ACC112 (cell line): ENCODE data around the gene ZNF48.

ENCODE experiments used
- H2AFZ ChIP-seq: fragments of 200-600 bp; sonication (generic); one replicate; pipeline ENCODE4 v1.6.0; 2017; ENCODE audit warnings: antibody characterized with exemption, low read length; ENCODE audit not compliant: unreplicated experiment
- H3K27ac ChIP-seq: fragments of 200-600 bp; sonication (generic); 2 replicates; pipeline ENCODE4 v1.5.1; 2014; ENCODE audit warnings: low read depth, mild to moderate bottlenecking, antibody characterized with exemption, low read length, moderate library complexity
- H3K27me3 ChIP-seq: fragments of 200-600 bp; sonication (generic); 2 replicates; pipeline ENCODE4 v1.6.1; 2014; ENCODE audit warnings: mild to moderate bottlenecking, antibody characterized with exemption, low read length, moderate library complexity, mixed read lengths; ENCODE audit not compliant: insufficient read depth
- H3K36me3 ChIP-seq: fragments of 200-600 bp; sonication (generic); 2 replicates; pipeline ENCODE4 v1.6.1; 2016; ENCODE audit warnings: mild to moderate bottlenecking, antibody characterized with exemption, low read length, moderate library complexity, mixed read lengths; ENCODE audit not compliant: insufficient read depth
- H3K4me1 ChIP-seq: fragments of 200-600 bp; sonication (generic); one replicate; pipeline ENCODE4 v1.6.1; 2016; ENCODE audit warnings: low read length, mixed read lengths; ENCODE audit not compliant: insufficient read depth, unreplicated experiment, control insufficient read depth
- H3K4me3 ChIP-seq: fragments of 200-600 bp; sonication (generic); 2 replicates; pipeline ENCODE4 v1.5.1; 2014; ENCODE audit warnings: mild to moderate bottlenecking, low read depth, low read length
- H3K79me2 ChIP-seq: fragments of 200-600 bp; sonication (generic); one replicate; pipeline ENCODE4 v1.6.0; 2016; ENCODE audit warnings: low read length; ENCODE audit not compliant: control insufficient read depth, unreplicated experiment, insufficient read depth

Gene ZNF48

DNA sequence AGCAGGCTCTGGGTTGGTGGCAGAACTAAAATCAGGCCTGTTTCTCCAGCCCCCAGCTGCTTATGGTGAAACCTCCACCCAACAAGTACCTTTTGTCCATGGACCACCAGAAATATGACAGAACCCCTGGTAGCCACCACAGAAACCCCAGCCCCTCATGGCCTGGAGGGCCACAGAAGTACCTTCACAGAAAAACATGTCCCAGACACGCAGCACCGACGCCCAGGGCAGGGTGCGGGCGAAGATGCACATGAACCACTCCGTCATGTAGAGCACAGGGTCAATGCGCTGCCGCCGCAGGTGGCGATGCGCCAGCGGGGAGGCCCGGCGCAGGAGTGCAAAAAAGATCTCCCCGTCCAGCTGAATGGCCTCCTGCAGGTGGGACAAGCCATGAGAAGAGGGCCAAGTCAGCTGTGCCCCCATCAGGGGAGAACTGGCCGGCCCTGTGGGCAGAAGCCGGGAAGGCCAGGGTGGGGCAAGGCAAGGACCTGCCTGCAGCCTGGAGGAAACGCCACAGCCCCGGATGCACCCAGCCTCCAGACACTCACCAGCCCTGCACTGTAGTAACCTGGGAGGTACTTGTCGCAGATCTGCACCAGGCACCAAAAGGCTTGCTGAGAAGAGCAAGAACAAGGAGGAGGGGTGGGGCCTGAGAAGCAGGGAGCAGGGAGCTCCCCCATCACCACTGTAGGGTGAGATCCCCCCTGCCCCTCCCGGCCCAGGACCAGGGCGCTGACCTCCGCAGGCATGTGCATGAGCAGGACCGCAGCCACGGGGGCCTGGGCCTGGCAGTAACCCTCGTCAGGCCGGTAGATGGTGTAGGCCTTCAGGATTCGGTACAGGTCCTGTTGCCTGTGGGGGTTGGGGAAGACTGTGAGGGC is 36.0 kb upstream of the ZNF48 start:
- Histone ChIP-seq H3K36me3 (no peaks in the 10 kb centered on the region), H3K27me3 (no peaks in the 10 kb centered on the region), H3K4me1 (peaks cover 22% of the 10 kb centered on the region), H2AFZ (no peak overlapping the region), H3K27ac (no peak overlapping the region), H3K79me2 (peaks cover 29% of the 10 kb centered on the region), H3K4me3 (no peak overlapping the region)

DNA sequence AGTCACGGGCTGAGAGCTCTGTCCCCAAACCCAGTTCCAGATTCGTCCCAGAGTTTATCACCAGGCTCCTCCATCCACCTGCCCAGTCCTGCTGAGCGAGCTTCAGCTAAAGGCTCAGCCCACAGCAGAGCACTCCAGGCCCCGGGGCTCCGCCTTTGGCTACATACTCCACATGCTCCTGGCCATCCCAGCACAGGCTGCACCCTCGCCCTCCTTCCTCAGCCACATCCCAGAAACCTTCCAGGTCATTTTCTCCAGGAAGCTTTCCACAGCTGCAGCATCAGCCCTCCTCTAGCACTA is 35.4 kb upstream of the ZNF48 start:
- no peak overlapping the region for H3K4me3 ChIP-seq
- peaks cover 29% of the 10 kb centered on the region for H3K79me2 ChIP-seq
- no peak overlapping the region for H3K27ac ChIP-seq
- no peaks in the 10 kb centered on the region for H3K36me3 ChIP-seq
- peaks cover 22% of the 10 kb centered on the region for H3K4me1 ChIP-seq
- H3K27me3 ChIP-seq, result no peaks in the 10 kb centered on the region
- H2AFZ ChIP-seq, result no peak overlapping the region

DNA sequence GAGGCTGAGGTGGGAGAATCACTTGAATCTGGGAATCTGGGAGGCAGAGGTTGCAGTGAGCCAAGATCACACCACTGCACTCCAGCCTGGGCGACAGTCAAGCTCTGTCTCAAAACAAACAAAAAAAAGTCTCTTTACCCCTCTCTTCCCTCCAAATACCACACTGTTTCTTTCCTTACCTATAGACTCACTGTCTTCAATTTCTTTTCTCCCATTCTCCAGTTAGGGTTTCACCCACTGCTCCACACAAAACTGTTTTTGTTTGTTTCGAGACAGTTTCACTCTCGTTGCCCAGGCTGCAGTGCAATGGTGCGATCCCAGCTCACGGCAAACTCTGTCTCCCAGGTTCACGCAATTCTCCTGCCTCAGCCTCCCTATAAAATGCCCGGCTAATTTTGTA is 34.0 kb upstream of the ZNF48 start:
- Histone ChIP-seq H3K4me1 (peaks cover 16% of the 10 kb centered on the region), H3K79me2 (peaks cover 38% of the 10 kb centered on the region), H2AFZ (no peak overlapping the region), H3K36me3 (no peaks in the 10 kb centered on the region), H3K4me3 (no peak overlapping the region), H3K27ac (no peak overlapping the region), H3K27me3 (no peaks in the 10 kb centered on the region)

DNA sequence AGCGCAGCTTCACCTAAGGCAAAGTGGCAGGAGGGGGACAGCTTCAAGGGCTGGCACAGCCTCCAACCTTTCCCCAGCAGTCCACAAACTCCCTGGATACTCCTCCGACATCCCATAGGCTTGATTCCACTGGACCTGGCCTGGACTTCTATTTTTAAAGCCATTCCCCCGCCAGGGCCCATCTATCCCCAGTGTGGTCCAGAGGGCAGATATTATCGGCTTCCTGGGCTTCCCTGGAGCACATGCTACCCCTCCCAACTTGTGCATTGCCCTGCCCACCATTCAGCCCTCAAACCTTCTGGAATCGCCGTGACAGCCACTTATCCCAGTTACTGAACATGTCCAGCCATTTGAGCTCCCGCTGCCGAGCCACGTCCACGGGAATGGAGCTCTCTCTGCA is 30.0 kb upstream of the ZNF48 start:
- Histone ChIP-seq H3K36me3 (peaks cover 3% of the 10 kb centered on the region; the same call in 1 of the 2 replicates), H3K27me3 (no peaks in the 10 kb centered on the region), H2AFZ (no peak overlapping the region), H3K79me2 (peaks cover 70% of the 10 kb centered on the region), H3K4me3 (no peak overlapping the region), H3K27ac (no peak overlapping the region), H3K4me1 (peaks cover 14% of the 10 kb centered on the region)

DNA sequence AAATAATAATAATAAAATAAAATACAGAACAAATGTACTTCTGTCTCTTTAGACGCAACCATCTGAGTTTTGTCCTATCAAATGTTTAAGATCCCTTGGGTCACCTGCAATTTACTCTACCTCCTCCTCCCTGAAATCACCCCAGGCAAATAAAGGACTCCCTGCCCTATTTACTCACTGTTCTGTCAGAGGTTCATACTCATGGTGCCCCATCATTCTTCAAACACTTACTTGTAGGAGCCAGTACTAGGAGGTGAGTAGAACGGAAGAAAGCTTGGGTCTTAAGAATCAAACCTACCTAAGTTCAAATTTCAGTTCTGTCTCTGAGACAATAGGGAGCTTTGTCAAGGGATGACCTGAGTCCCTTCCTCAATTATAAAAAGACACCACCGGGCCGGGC is 28.7 kb upstream of the ZNF48 start:
- Histone ChIP-seq H3K4me3 (no peak overlapping the region; the same call in 1 of the 2 replicates), H3K36me3 (peaks cover 3% of the 10 kb centered on the region; the same call in 1 of the 2 replicates), H2AFZ (no peak overlapping the region), H3K79me2 (peaks cover 66% of the 10 kb centered on the region), H3K27me3 (no peaks in the 10 kb centered on the region), H3K4me1 (peaks cover 14% of the 10 kb centered on the region), H3K27ac (no peak overlapping the region)

DNA sequence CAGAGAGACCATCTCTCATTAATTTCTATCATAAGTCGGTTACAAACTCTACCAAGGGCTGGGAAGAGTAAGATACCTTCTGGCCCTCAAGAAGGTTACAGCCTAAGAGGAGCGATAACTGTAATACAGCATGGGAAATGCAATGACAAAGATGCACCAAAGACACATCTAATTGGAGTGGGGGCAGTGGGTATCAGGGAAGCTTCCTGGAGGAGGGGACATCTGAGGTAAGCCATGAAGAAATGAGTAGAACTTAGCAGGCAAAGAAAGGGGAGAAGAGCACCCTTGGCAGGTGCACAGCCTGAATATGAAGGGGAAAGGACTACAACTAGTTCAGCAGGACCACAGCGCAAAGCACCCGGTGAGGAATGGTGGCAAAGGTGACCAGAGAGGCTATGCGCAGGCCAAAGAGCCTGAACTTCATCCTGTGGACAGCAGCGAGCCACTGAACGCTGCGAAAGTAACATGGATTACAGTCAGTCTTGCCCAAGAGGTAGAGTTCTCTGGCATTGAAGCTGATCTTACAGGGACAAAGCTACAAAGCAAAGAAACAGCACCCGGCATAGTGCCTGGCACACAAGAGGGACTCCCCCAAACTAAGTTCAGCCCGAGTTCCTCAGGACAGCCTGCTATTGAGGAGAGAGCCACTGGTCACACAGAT is 27.7 kb upstream of the ZNF48 start:
- Histone ChIP-seq H3K27ac (peak overlapping the region; percentile 56; the same call in 1 of the 2 replicates), H3K4me1 (peaks cover 14% of the 10 kb centered on the region), H3K36me3 (peaks cover 3% of the 10 kb centered on the region; the same call in 1 of the 2 replicates), H3K27me3 (no peaks in the 10 kb centered on the region), H3K79me2 (peaks cover 62% of the 10 kb centered on the region), H2AFZ (no peak overlapping the region), H3K4me3 (peak overlapping the region; percentile 96)

DNA sequence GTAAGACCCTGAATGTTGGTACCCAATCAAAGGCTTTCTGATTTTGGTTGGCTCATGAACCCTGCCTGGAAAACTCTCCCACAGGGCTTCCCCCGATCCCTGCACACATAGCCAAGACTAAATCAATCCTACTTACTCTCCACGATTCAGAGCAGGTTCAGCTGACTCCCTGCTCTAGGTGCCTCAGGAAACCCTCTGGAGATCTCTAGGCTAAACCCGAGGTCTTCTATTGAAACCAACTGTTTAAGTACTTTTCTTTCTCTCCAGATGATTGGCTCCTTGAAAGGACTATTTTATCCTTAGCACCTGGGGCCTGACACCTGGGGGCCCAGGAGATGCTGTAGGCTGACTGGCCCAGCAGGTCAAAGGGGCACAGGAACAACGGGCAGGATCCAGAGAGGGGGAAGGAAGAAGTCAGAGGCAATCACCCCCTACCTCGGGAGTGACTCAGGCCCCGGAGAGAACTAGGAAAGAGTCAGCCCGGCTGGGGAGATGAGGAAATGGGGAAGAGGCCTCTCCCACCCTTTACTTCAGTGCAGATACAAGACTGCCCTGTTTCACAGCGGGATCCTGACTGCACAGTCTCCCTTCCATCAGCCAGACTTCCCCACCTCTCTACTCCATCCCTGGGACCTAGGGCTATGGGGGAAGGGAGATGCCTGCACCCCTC is 27.0 kb upstream of the ZNF48 start:
- H2AFZ ChIP-seq, result no peak overlapping the region
- peak overlapping the region; percentile 56 for H3K27ac ChIP-seq
- H3K4me1 ChIP-seq, result peaks cover 14% of the 10 kb centered on the region
- no peaks in the 10 kb centered on the region for H3K27me3 ChIP-seq
- H3K36me3 ChIP-seq, result peaks cover 3% of the 10 kb centered on the region; the same call in 1 of the 2 replicates
- peaks cover 57% of the 10 kb centered on the region for H3K79me2 ChIP-seq
- peak overlapping the region; percentile 96 for H3K4me3 ChIP-seq

DNA sequence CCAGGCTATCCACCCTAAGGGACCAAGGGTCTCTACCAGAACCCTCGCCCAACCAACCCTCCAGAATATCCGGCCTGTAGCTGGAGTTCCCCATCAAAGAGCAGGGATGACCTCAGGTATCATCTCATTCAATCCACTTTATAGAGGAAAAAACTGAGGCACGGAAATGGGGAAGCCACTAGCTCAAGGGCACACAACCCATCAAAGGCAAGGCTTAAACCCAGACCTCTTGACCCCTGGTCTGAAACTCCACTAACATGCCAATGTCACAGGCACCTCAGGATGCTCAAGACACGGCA is 26.5 kb upstream of the ZNF48 start:
- Histone ChIP-seq H3K27ac (peak overlapping the region; percentile 56), H3K27me3 (no peaks in the 10 kb centered on the region), H2AFZ (no peak overlapping the region), H3K4me1 (peaks cover 14% of the 10 kb centered on the region), H3K79me2 (peaks cover 56% of the 10 kb centered on the region), H3K4me3 (peak overlapping the region; percentile 96), H3K36me3 (peaks cover 3% of the 10 kb centered on the region; the same call in 1 of the 2 replicates)

DNA sequence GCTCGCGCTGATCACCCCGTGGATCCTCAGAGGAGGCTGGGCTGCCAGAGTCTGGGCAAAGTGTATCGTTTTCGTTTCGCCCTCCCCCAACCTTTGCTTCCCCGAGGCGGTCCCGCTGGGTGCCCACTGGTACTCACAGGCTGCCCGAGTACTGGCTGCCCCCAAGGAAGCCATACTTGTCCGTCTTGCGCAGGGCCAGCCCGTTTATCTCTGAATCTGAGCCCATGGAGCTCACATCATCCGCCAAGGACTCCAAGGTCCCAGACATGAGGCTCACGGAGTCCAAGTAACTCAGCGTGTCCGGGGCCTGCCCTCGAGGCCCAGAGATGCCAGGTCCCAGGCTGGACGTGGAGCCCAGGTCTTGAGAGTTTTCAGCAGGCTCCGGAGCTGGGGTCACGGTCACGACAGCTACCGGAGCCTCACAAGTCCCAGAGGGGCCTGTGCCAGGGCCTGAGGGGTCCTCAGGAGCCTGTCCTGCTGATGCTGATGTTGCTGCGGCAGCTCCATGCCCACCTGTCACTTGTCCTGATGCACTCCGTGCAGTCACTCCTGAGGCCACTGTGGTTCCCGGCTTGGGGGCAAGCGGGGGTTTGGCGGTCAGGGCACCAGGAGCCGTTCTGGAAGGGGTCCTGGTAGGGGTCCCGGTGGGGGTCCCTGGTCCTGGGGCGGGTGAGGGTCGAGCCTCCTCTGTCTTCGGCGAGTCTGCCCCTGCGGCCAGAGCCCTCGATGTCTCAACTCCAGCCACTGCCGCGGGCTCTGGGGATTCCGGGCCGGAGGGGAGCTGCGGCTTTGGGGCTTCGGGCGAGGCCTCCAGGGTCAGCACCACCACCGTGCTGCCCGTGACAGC is 25.9 kb upstream of the ZNF48 start:
- peak overlapping the region; percentile 96 for H3K4me3 ChIP-seq
- peaks cover 14% of the 10 kb centered on the region for H3K4me1 ChIP-seq
- H3K27ac ChIP-seq, result peak overlapping the region; percentile 56
- no peaks in the 10 kb centered on the region for H3K27me3 ChIP-seq
- H3K79me2 ChIP-seq, result peaks cover 53% of the 10 kb centered on the region
- H2AFZ ChIP-seq, result no peak overlapping the region
- H3K36me3 ChIP-seq, result peaks cover 3% of the 10 kb centered on the region; the same call in 1 of the 2 replicates

DNA sequence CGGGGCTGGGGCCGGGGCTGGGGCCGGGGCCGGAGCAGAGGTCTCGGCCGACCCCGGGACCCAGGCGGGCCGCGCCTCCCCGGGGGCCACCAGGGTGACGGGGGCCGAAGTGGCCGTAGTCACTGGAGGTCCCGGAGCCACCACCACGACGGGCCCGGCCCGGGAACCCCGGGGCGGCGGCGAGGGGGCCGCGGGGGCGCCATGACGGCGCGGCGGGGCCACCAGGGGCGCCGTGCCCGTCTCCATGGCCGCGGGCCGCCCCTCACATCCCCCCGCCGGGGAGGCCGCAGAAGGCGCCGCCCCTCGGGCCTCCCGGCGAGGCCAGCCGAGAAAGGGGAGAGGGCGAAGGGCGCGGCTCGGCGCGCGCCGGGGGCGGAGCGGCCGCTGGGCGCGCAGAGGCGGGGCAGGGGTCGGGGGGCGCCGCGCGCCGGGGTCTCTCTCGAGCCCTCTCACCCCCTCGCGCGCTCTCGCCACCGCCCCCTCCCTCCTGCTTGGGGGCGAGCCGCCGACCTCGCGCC is 25.2 kb upstream of the ZNF48 start:
- peak overlapping the region; percentile 56; the same call in 1 of the 2 replicates for H3K27ac ChIP-seq
- no peak overlapping the region for H2AFZ ChIP-seq
- peaks cover 3% of the 10 kb centered on the region; the same call in 1 of the 2 replicates for H3K36me3 ChIP-seq

More for the DNA sequence above, 25.2 kb upstream of the ZNF48 start:
- Histone ChIP-seq H3K4me1 (peaks cover 14% of the 10 kb centered on the region), H3K27me3 (no peaks in the 10 kb centered on the region), H3K4me3 (peak overlapping the region; percentile 96), H3K79me2 (peaks cover 46% of the 10 kb centered on the region)
